A673 (cell line): ENCODE data around the gene THOC2. TPM values are rescaled to one million over a fixed set of nuclear protein-coding genes. Genes with fewer than 3 reads are reported as not detected.

Experiments used
- BruUV-seq: library from RNA; stranded (reverse); fragments of 400-500 nt; replicated peaks from 2 replicates; lab custom pipeline; 2021; lab: Mats Ljungman, UMichigan
- CTCF ChIA-PET: fragments of 300-600 bp; sonication (Branson Sonifier 250); formaldehyde crosslinking; loops from one replicate; lab custom pipeline; 2022; ENCODE audit warnings: antibody characterized with exemption; lab: Charles Lee
- POLR2A ChIA-PET: fragments of 300-600 bp; sonication (Branson Sonifier 250); formaldehyde crosslinking; loops from one replicate; lab custom pipeline; 2022; ENCODE audit warnings: antibody characterized with exemption; ENCODE audit not compliant: low non-redundant PET; lab: Charles Lee
- DNase-seq: peaks from one replicate; pipeline ENCODE4 v3.0.0-alpha.2; 2015; ENCODE audit warnings: low spot score
- H3K27ac ChIP-seq: fragments of 200-600 bp; sonication (generic); 2 replicates; pipeline ENCODE4 v1.5.1; 2016; ENCODE audit warnings: mixed run types, low read depth, mild to moderate bottlenecking, mixed read lengths, antibody characterized with exemption, low read length; ENCODE audit not compliant: poor library complexity, severe bottlenecking
- H3K27me3 ChIP-seq: fragments of 200-600 bp; sonication (generic); replicated peaks from 2 replicates; pipeline ENCODE4 v1.6.1; 2017; ENCODE audit warnings: mixed run types, low read depth, mild to moderate bottlenecking, mixed read lengths, antibody characterized with exemption, low read length; ENCODE audit not compliant: insufficient read depth, poor library complexity
- H3K36me3 ChIP-seq: fragments of 200-600 bp; sonication (generic); 2 replicates; pipeline ENCODE4 v1.6.1; 2016; ENCODE audit warnings: mixed run types, mild to moderate bottlenecking, mixed read lengths, antibody characterized with exemption, low read length; ENCODE audit not compliant: insufficient read depth, poor library complexity, severe bottlenecking
- H3K4me1 ChIP-seq: fragments of 200-600 bp; sonication (generic); 2 replicates; pipeline ENCODE4 v1.6.1; 2017; ENCODE audit warnings: mixed run types, mild to moderate bottlenecking, mixed read lengths, antibody characterized with exemption, low read length; ENCODE audit not compliant: insufficient read depth, poor library complexity, severe bottlenecking
- H3K4me3 ChIP-seq: fragments of 200-600 bp; sonication (generic); 2 replicates; pipeline ENCODE4 v1.5.1; 2016; ENCODE audit warnings: low read depth, mixed run types, mild to moderate bottlenecking, mixed read lengths, low read length; ENCODE audit not compliant: poor library complexity, severe bottlenecking
- H3K9me3 ChIP-seq: fragments of 200-600 bp; sonication (generic); 2 replicates; pipeline ENCODE4 v1.6.1; 2016; ENCODE audit warnings: mixed run types, low read depth, mild to moderate bottlenecking, mixed read lengths, antibody characterized with exemption, low read length; ENCODE audit not compliant: poor library complexity, severe bottlenecking
- CTCF ChIP-seq: fragments of 300-800, 200-600 bp; sonication (generic); conservative IDR thresholded peaks from 2 replicates; pipeline ENCODE4 v1.5.1; 2017; ENCODE audit warnings: low read depth, mild to moderate bottlenecking, antibody characterized with exemption, low read length, moderate library complexity, mixed read lengths
- EZH2 ChIP-seq: fragments of 200-600 bp; sonication (generic); IDR thresholded peaks from 2 replicates; pipeline ENCODE4 v1.6.1; 2017; ENCODE audit warnings: borderline replicate concordance, low read depth, mild to moderate bottlenecking, mixed read lengths, antibody characterized with exemption, low read length; ENCODE audit not compliant: poor library complexity, severe bottlenecking
- intact Hi-C: fragments of 100-400 bp; cut with micrococcal nuclease; formaldehyde crosslinking; loops from one replicate; pipeline ENCODE4 v1.10.0; 2022; ENCODE audit not compliant: unreplicated experiment
- total RNA-seq: library from RNA; stranded (reverse); gene quantifications from 2 replicates; pipeline ENCODE4 v1.2.3, GENCODE V29; 2021

THOC2 gene
- total RNA-seq, 1 experiment from 2014 or later = 103 TPM

DNA sequence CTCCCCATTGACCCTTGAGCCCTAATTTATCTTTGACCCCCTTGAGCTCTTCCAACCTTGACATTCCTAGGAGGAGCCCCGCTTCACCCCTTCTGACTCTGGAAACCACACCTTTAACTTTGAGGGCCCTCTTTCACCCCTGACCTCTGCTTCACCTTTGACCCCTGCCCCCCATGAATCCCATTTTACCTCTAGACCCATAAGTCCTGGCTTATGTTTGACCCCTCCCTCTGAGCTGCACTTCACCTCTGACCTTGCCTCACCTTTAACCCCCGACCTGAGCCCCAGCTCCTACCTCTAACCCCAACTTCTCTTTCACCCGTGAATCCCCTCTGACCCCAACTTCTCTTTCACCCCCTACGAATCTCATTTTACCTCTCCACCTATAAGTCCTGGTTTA is 169.7 kb downstream of the THOC2 start:
- no peaks in the 10 kb centered on the region for H3K36me3 ChIP-seq
- CTCF ChIA-PET = no interaction called here
- no TSS peak for BruUV-seq

GRCh38 chrX:123562342-123563146 is 170.3 kb downstream of the THOC2 start:
- ChIA-PET POLR2A (no interaction called here), CTCF (no interaction called here)
- no TSS peak for BruUV-seq
- no peak overlapping the region for H3K4me3 ChIP-seq
- H3K27me3 ChIP-seq = no peaks in the 10 kb centered on the region
- TF ChIP-seq EZH2 (no peak), CTCF (no peak)
- DNase-seq = no peak
- no peaks in the 10 kb centered on the region for H3K4me1 ChIP-seq
- no peak overlapping the region for H3K27ac ChIP-seq
- H3K36me3 ChIP-seq = no peaks in the 10 kb centered on the region
- intact Hi-C loops = no loop called here
- H3K9me3 ChIP-seq = no peaks in the 10 kb centered on the region

More for the DNA sequence above, 169.7 kb downstream of the THOC2 start:
- no peak for DNase-seq
- Histone ChIP-seq H3K27ac (no peak overlapping the region), H3K9me3 (no peaks in the 10 kb centered on the region), H3K4me3 (no peak overlapping the region), H3K27me3 (no peaks in the 10 kb centered on the region), H3K4me1 (no peaks in the 10 kb centered on the region)
- POLR2A ChIA-PET = no interaction called here
- TF ChIP-seq EZH2 (no peak), CTCF (no peak)
- intact Hi-C loops = no loop called here

DNA sequence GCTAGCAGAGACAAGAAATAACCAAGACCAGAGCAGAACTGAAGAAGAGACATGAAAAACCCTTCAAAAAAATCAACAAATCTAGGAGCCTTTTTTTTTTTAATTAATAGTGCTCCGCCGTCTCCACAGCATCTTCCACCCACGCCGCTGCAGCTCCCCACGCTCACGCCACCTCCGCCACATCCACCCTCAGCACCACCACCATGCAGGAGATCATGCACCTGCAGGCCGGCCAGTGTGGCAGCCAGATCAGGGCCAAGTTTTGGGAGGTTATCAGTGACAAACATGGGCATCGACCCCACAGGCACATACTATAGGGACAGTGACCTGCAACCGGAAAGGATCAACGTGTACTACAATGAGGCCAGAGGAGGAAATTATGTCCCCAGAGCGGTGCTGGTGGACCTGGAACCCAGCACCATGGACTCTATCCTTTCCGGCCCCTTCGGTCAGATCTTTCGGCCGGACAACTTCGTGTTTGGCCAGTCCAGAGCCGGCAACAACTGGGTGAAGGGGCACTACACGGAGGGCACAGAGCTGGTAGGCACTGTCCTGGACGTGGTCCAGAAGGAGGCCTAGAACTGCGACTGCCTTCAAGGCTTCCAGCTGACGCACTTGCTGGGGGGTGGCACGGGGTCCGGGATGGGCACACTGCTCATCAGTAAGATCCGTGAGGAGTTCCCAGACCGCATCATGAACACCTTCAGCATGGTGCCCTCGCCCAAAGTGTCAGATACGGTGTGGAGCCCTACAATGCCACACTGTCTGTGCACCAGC is 171.2 kb downstream of the THOC2 start:
- no peak for TF ChIP-seq EZH2
- no peak overlapping the region for H3K27ac ChIP-seq
- no peaks in the 10 kb centered on the region for H3K27me3 ChIP-seq
- no peaks in the 10 kb centered on the region for H3K36me3 ChIP-seq
- no peaks in the 10 kb centered on the region for H3K9me3 ChIP-seq
- BruUV-seq = no TSS peak
- ChIA-PET CTCF (no interaction called here), POLR2A (no interaction called here)
- no peak for DNase-seq
- intact Hi-C loops = no loop called here
- no peak overlapping the region for H3K4me3 ChIP-seq
- no peaks in the 10 kb centered on the region for H3K4me1 ChIP-seq
